IMR-90 (cell line): ENCODE measurements around the gene ME3. TPM values are rescaled to one million over a fixed set of nuclear protein-coding genes. Genes with fewer than 3 reads are reported as not detected.

Source experiments
- ATAC-seq: fragments of 200-7000 bp; cut with Tn5 transposase; 2 replicates; pipeline ENCODE4 v1.9.1; 2020; ENCODE audit warnings: low read depth, mild to moderate bottlenecking, moderate library complexity
- BruUV-seq: library from RNA; stranded (reverse); fragments of 400-500 nt; replicated peaks from 2 replicates; lab custom pipeline; 2021; lab: Mats Ljungman, UMichigan
- CTCF ChIA-PET: fragments of 300-600 bp; formaldehyde crosslinking; extraction: SDS; loops from one replicate; lab custom pipeline; 2021; ENCODE audit warnings: antibody characterized with exemption; lab: Yijun Ruan, JAX
- POLR2A ChIA-PET: fragments of 300-600 bp; sonication (Branson Sonifier 250); formaldehyde crosslinking; loops from one replicate; lab custom pipeline; 2022; ENCODE audit warnings: antibody characterized with exemption; ENCODE audit not compliant: unreplicated experiment; lab: Charles Lee
- DNase-seq: peaks from one replicate; pipeline ENCODE4 v3.0.0; 2013
- H2AFZ ChIP-seq: replicated peaks from 2 replicates; pipeline ENCODE3; 2013; ENCODE audit warnings: low read length, mild to moderate bottlenecking; ENCODE audit not compliant: poor library complexity
- H2AK5ac ChIP-seq: 2 replicates; pipeline ENCODE4 v1.6.1; 2013; ENCODE audit warnings: low read depth, low read length, inconsistent platforms
- H2AK9ac ChIP-seq: replicated peaks from 2 replicates; pipeline ENCODE3; 2013; ENCODE audit warnings: mild to moderate bottlenecking, low read depth, low read length, moderate library complexity; ENCODE audit not compliant: poor library complexity
- H2BK120ac ChIP-seq: 2 replicates; pipeline ENCODE4 v1.6.1; 2013; ENCODE audit warnings: low read depth, low read length, inconsistent platforms
- H2BK15ac ChIP-seq: 3 replicates; pipeline ENCODE4 v1.6.1; 2013; ENCODE audit warnings: low read depth, low read length, inconsistent platforms
- H2BK20ac ChIP-seq: 2 replicates; pipeline ENCODE4 v1.6.1; 2013; ENCODE audit warnings: low read depth, mild to moderate bottlenecking, inconsistent platforms, low read length, moderate library complexity
- H2BK5ac ChIP-seq: 2 replicates; pipeline ENCODE4 v1.6.1; 2013; ENCODE audit warnings: mild to moderate bottlenecking, low read depth, low read length, inconsistent platforms; ENCODE audit not compliant: poor library complexity, severe bottlenecking
- H3K14ac ChIP-seq: replicated peaks from 2 replicates; pipeline ENCODE4 v1.6.1; 2013; ENCODE audit warnings: low read depth, low read length, inconsistent platforms
- H3K18ac ChIP-seq: 2 replicates; pipeline ENCODE4 v1.6.1; 2013; ENCODE audit warnings: low read depth, low read length, control low read depth
- H3K23ac ChIP-seq: 2 replicates; pipeline ENCODE4 v1.6.1; 2013; ENCODE audit warnings: low read depth, low read length, inconsistent platforms
- H3K27ac ChIP-seq: 2 replicates; pipeline ENCODE4 v1.5.1; 2013; ENCODE audit warnings: mild to moderate bottlenecking, control low read depth, low read length; ENCODE audit not compliant: insufficient read depth
- H3K27me3 ChIP-seq: 2 replicates; pipeline ENCODE4 v1.6.1; 2013; ENCODE audit warnings: low read length; ENCODE audit not compliant: control insufficient read depth, insufficient read depth
- H3K36me3 ChIP-seq: 2 replicates; pipeline ENCODE4 v1.6.1; 2013; ENCODE audit warnings: low read length, mixed read lengths; ENCODE audit not compliant: control insufficient read depth, insufficient read depth
- H3K4ac ChIP-seq: 2 replicates; pipeline ENCODE4 v1.6.1; 2013; ENCODE audit warnings: low read depth, low read length, inconsistent platforms
- H3K4me1 ChIP-seq: 2 replicates; pipeline ENCODE4 v1.6.1; 2013; ENCODE audit warnings: low read length, mixed read lengths; ENCODE audit not compliant: control insufficient read depth, insufficient read depth
- H3K4me2 ChIP-seq: 2 replicates; pipeline ENCODE4 v1.6.1; 2013; ENCODE audit warnings: low read depth, mild to moderate bottlenecking, control low read depth, low read length, moderate library complexity
- H3K4me3 ChIP-seq: 2 replicates; pipeline ENCODE4 v1.5.1; 2013; ENCODE audit warnings: low read depth, mild to moderate bottlenecking, control low read depth, low read length, moderate library complexity; ENCODE audit not compliant: insufficient read depth
- H3K56ac ChIP-seq: 2 replicates; pipeline ENCODE4 v1.6.1; 2013; ENCODE audit warnings: low read length, inconsistent platforms; ENCODE audit not compliant: insufficient read depth; ENCODE audit errors: extremely low read depth
- H3K79me1 ChIP-seq, 2 experiments: 2 replicates each; pipeline ENCODE4 v1.6.1; 2013; ENCODE audit warnings: low read length in 2 of 2, inconsistent platforms in 1 of 2, low read depth in 1 of 2
- H3K9ac ChIP-seq: 2 replicates; pipeline ENCODE4 v1.6.1; 2013; ENCODE audit warnings: low read depth, low read length, control low read depth
- H3K9me1 ChIP-seq: 2 replicates; pipeline ENCODE4 v1.6.1; 2013; ENCODE audit warnings: low read length, inconsistent platforms; ENCODE audit not compliant: insufficient read depth
- H3K9me3 ChIP-seq: 2 replicates; pipeline ENCODE4 v1.6.1; 2013; ENCODE audit warnings: low read length; ENCODE audit not compliant: control insufficient read depth, insufficient read depth
- H4K20me1 ChIP-seq: 2 replicates; pipeline ENCODE4 v1.6.1; 2013; ENCODE audit warnings: low read length, inconsistent platforms; ENCODE audit not compliant: insufficient read depth
- H4K5ac ChIP-seq: 2 replicates; pipeline ENCODE4 v1.6.1; 2013; ENCODE audit warnings: mild to moderate bottlenecking, low read depth, low read length, control low read depth
- H4K8ac ChIP-seq, 2 experiments: 2 replicates each; pipeline ENCODE4 v1.6.1; 2013; ENCODE audit warnings: low read depth in 2 of 2, low read length in 2 of 2, control low read depth in 1 of 2, inconsistent platforms in 1 of 2
- H4K91ac ChIP-seq: 2 replicates; pipeline ENCODE4 v1.6.1; 2013; ENCODE audit warnings: low read depth, low read length, inconsistent platforms; ENCODE audit not compliant: insufficient read depth
- BHLHE40 ChIP-seq: fragments of 150-350 bp; IDR thresholded peaks from 2 replicates; pipeline ENCODE4 v1.6.1; 2016; ENCODE audit warnings: mild to moderate bottlenecking, low read depth, low read length
- CEBPB ChIP-seq: IDR thresholded peaks from 2 replicates; pipeline ENCODE4 v1.6.1; 2012; ENCODE audit warnings: low read depth, low read length, improper control_type of control experiment
- MAFK ChIP-seq: IDR thresholded peaks from 2 replicates; pipeline ENCODE4 v1.6.1; 2012; ENCODE audit warnings: low read depth, low read length, improper control_type of control experiment
- MAZ ChIP-seq: IDR thresholded peaks from 2 replicates; pipeline ENCODE4 v1.6.1; 2012; ENCODE audit warnings: low read depth, mild to moderate bottlenecking, low read length, improper control_type of control experiment, moderate library complexity, borderline replicate concordance
- MXI1 ChIP-seq: IDR thresholded peaks from 2 replicates; pipeline ENCODE4 v1.6.1; 2012; ENCODE audit warnings: low read depth, mild to moderate bottlenecking, low read length, moderate library complexity, borderline replicate concordance
- NFE2L2 ChIP-seq: fragments of 150-350 bp; IDR thresholded peaks from 2 replicates; pipeline ENCODE4 v1.6.1; 2016; ENCODE audit warnings: low read depth, mild to moderate bottlenecking, low read length
- POLR2A ChIP-seq: IDR thresholded peaks from 2 replicates; pipeline ENCODE4 v1.6.1; 2012; ENCODE audit warnings: mild to moderate bottlenecking, low read depth, low read length
- RFX5 ChIP-seq: IDR thresholded peaks from 2 replicates; pipeline ENCODE4 v1.8.0; 2012; ENCODE audit warnings: low read depth, mild to moderate bottlenecking, low read length, moderate library complexity
- SMC3 ChIP-seq: fragments of 150-350 bp; IDR thresholded peaks from 2 replicates; pipeline ENCODE4 v1.6.1; 2016; ENCODE audit warnings: low read depth, mild to moderate bottlenecking, antibody characterized with exemption, low read length, moderate library complexity
- WGBS, 2 experiments: methylation state at CpG; one replicate each; pipeline versions ENCODE4 v1.1.5 to v1.1.7; 2013; ENCODE audit warnings: missing lambda C conversion rate in 2 of 2; ENCODE audit not compliant: insufficient read length in 1 of 2; ENCODE audit errors: extremely low coverage in 2 of 2; 5-methylcytosine and 5-hydroxymethylcytosine counted together
- dilution Hi-C: fragments of 300-500 bp; cut with HindIII; formaldehyde crosslinking; loops from one replicate; pipeline ENCODE4 v1.14.3; 2018; ENCODE audit warnings: low sequenced_read_pairs; ENCODE audit not compliant: unreplicated experiment
- in situ Hi-C: fragments of 300-500 bp; cut with MboI; formaldehyde crosslinking; loops from 3 replicates; pipeline ENCODE4 v1.14.3; 2019; ENCODE audit warnings: low sequenced_read_pairs, inconsistent platforms, mixed read lengths
- intact Hi-C: fragments of 100-400 bp; cut with micrococcal nuclease; formaldehyde crosslinking; loops from 2 replicates; pipeline ENCODE4 v1.10.0; 2022
- polyA plus RNA-seq, 3 experiments: library from polyadenylated mRNA; depleted of rRNA; stranded (reverse); fragments of >200 nt; gene quantifications; 2 replicates each; pipeline ENCODE4 v1.2.3, GENCODE V29; 2012; ENCODE audit warnings: low replicate concordance in 1 of 3
- total RNA-seq: library from RNA; depleted of rRNA; stranded (reverse); fragments of >200 nt; gene quantifications from 2 replicates; pipeline ENCODE4 v1.2.3, GENCODE V29; 2012
- TF ChIP-seq, protein P1 (sequence below): conservative IDR thresholded peaks from 2 replicates; pipeline ENCODE4 v1.5.1; 2012; ENCODE audit warnings: mild to moderate bottlenecking, low read depth, low read length, improper control_type of control experiment
- TF ChIP-seq, protein P2 (sequence below): fragments of 150-350 bp; IDR thresholded peaks from 2 replicates; pipeline ENCODE4 v1.6.1; 2017; ENCODE audit warnings: mild to moderate bottlenecking, antibody characterized with exemption, low read length, low read depth

ME3 gene
- total and polyA plus RNA-seq, 2 of the 4 experiments (the other 2 are of a cell fraction): 7.8 to 9.0 TPM

DNA sequence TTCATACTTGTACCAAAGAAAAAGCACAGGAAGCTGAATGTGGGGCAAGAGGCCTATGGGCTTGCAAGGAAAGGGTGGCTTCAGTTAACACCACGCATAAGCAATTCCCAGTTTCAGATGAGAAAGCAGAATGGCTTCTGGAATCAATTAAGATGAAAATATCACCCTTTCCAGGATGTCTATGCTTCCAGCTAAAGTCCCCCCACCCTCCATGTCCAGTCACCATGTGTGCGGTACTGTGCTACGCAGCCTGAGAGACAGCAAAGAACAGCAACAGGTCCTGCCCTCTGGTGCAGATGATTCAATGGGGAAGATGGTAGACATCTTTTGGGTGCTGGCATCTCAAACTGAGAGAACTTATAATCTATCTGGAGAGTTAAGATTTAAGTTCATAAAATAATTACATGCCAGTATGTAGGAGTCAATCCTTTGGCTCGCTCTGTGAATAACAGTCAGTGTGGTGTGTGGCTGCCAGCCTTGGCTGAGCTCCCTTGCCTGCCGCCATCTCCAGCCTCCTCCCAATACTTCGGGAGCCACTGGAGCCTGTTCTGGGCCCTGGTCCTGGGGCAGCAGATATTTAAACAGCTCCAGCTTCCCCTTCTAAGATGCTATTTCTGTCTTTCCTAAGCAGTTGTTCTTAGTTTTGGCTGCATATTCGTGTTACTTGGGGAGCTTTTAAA lies 44.5 kb downstream of the ME3 start:
- no TSS peak for BruUV-seq
- Histone ChIP-seq H3K9me1 (peaks cover 19% of the 10 kb centered on the region), H3K4me2 (no peak overlapping the region), H3K56ac (no peak overlapping the region), H4K20me1 (no peaks in the 10 kb centered on the region), H2AFZ (no peak overlapping the region), H3K9ac (no peak overlapping the region), H4K91ac (peak overlapping the region; percentile 58), H3K79me1 (peaks cover 0 to 4% of the 10 kb centered on the region in 2 experiments; a peak in 2 of 4 replicates), H3K9me3 (no peaks in the 10 kb centered on the region), H3K14ac (no peak overlapping the region; the same call in 1 of the 2 replicates), H2BK120ac (peak overlapping the region; percentile 30; the same call in 1 of the 2 replicates), H3K23ac (no peak overlapping the region), H2AK9ac (no peak overlapping the region), H2BK15ac (peak overlapping the region; percentile 39; the same call in 1 of the 3 replicates), H3K27me3 (no peaks in the 10 kb centered on the region), H3K27ac (no peak overlapping the region), H2BK20ac (peak overlapping the region; percentile 50; the same call in 1 of the 2 replicates), H3K4ac (peak overlapping the region; percentile 51; the same call in 1 of the 2 replicates), H3K4me1 (peaks cover 12% of the 10 kb centered on the region), H2AK5ac (peak overlapping the region; percentile 69; the same call in 1 of the 2 replicates), H2BK5ac (no peak overlapping the region), H3K18ac (no peak overlapping the region; the same call in 1 of the 2 replicates), H3K4me3 (no peak overlapping the region), H4K8ac (no peak overlapping the region), H4K5ac (no peak overlapping the region), H3K36me3 (no peaks in the 10 kb centered on the region)
- no CpG with 5 or more reads among the region's 7 CpGs for WGBS, 2 experiments
- DNase-seq: no peak
- CTCF ChIA-PET: no interaction called here
- intact Hi-C loops (no loop called here), dilution Hi-C loops (no loop called here), in situ Hi-C loops (no loop called here)
- ATAC-seq: no peak
- POLR2A ChIA-PET: no interaction called here
- TF ChIP-seq NFE2L2: no peak
- no peak for TF ChIP-seq MXI1
- TF ChIP-seq CEBPB: no peak
- TF ChIP-seq, protein P1, sequence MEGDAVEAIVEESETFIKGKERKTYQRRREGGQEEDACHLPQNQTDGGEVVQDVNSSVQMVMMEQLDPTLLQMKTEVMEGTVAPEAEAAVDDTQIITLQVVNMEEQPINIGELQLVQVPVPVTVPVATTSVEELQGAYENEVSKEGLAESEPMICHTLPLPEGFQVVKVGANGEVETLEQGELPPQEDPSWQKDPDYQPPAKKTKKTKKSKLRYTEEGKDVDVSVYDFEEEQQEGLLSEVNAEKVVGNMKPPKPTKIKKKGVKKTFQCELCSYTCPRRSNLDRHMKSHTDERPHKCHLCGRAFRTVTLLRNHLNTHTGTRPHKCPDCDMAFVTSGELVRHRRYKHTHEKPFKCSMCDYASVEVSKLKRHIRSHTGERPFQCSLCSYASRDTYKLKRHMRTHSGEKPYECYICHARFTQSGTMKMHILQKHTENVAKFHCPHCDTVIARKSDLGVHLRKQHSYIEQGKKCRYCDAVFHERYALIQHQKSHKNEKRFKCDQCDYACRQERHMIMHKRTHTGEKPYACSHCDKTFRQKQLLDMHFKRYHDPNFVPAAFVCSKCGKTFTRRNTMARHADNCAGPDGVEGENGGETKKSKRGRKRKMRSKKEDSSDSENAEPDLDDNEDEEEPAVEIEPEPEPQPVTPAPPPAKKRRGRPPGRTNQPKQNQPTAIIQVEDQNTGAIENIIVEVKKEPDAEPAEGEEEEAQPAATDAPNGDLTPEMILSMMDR: no peak
- no peak for TF ChIP-seq MAZ
- no peak for TF ChIP-seq POLR2A
- TF ChIP-seq, protein P2, sequence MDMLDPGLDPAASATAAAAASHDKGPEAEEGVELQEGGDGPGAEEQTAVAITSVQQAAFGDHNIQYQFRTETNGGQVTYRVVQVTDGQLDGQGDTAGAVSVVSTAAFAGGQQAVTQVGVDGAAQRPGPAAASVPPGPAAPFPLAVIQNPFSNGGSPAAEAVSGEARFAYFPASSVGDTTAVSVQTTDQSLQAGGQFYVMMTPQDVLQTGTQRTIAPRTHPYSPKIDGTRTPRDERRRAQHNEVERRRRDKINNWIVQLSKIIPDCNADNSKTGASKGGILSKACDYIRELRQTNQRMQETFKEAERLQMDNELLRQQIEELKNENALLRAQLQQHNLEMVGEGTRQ: no peak
- no peak for TF ChIP-seq BHLHE40
- no peak for TF ChIP-seq RFX5
- TF ChIP-seq MAFK: no peak
- TF ChIP-seq SMC3: no peak
